Ovary (tissue), 9 donors: ENCODE measurements around the gene KRT77. TPM values are rescaled to one million over a fixed set of nuclear protein-coding genes. Genes with fewer than 3 reads are reported as not detected.

ENCODE experiments used
- DNase-seq, 5 donors: peaks; one replicate each; pipeline ENCODE4 v3.0.0-alpha.2; 2019 to 2020
- H3K27ac ChIP-seq, 2 donors: fragments of 200-600 bp; one replicate each; pipeline versions ENCODE4 v1.5.1 to v1.8.0; 2019 to 2022
- H3K27me3 ChIP-seq: fragments of 200-600 bp; one replicate; pipeline ENCODE4 v1.8.0; 2022
- H3K36me3 ChIP-seq: fragments of 200-600 bp; sonication (generic); one replicate; pipeline ENCODE4 v1.5.1; 2019
- H3K4me1 ChIP-seq: one replicate; pipeline ENCODE4 v1.8.1; 2013; ENCODE audit warnings: mild to moderate bottlenecking, moderate library complexity; ENCODE audit not compliant: insufficient read depth
- H3K4me3 ChIP-seq: fragments of 200-600 bp; sonication (generic); one replicate; pipeline ENCODE4 v1.5.1; 2017
- H3K9me3 ChIP-seq, 2 donors: fragments of 200-600 bp in 1 of 2; sonication (generic) in 1 of 2; one replicate each; pipeline versions ENCODE4 v1.5.1 to v1.8.1; 2013 to 2019; ENCODE audit warnings: mild to moderate bottlenecking in 1 of 2, moderate library complexity in 1 of 2
- CTCF ChIP-seq, 3 donors: fragments of 450-650 bp in 2 of 3; fragments of 200-600 bp in 1 of 3; IDR thresholded peaks; one replicate each; pipeline versions ENCODE4 v1.5.1 to v1.8.0; 2016 to 2022; ENCODE audit warnings: antibody characterized with exemption in 3 of 3, mild to moderate bottlenecking in 1 of 3
- EP300 ChIP-seq: sonication (generic); formaldehyde crosslinking; IDR thresholded peaks from one replicate; pipeline ENCODE4 v1.6.1; 2017; ENCODE audit warnings: antibody characterized with exemption
- POLR2A ChIP-seq: fragments of 450-650 bp; IDR thresholded peaks from one replicate; pipeline ENCODE4 v1.6.1; 2017; ENCODE audit warnings: antibody characterized with exemption, mild to moderate bottlenecking, moderate library complexity
- WGBS, 3 donors: extraction: QIAGEN DNeasy Blood & Tissue Kit in 1 of 3; methylation state at CpG; one replicate each; pipeline versions ENCODE4 v1.1.5 to v1.1.7; 2013 to 2017; 5-methylcytosine and 5-hydroxymethylcytosine counted together
- intact Hi-C, 4 donors: fragments of 100-400 bp; cut with DNase I; formaldehyde crosslinking; loops; one replicate each; pipeline versions ENCODE4 v1.11.0 to v1.15.1; 2022 to 2023
- polyA plus RNA-seq, 2 donors: library from polyadenylated mRNA; stranded (reverse); fragments of 200-250 nt in 1 of 2; fragments of 350-450 nt in 1 of 2; fragmentation: Illumina TruSeq in 1 of 2; extraction: RNeasy Lipid Tissue Mini Kit (QIAGEN cat#74804) in 1 of 2; gene quantifications; one replicate each; pipeline ENCODE4 v1.2.3, GENCODE V29; 2013 to 2014
- total RNA-seq, 7 donors: library from RNA; depleted of rRNA in 2 of 7; stranded (reverse); fragments of >200 nt in 2 of 7; fragmentation: NEBNext Ultra II Directional in 3 of 7; extraction: Animal tissue kit (Norgen Biotek cat#: 25700) in 3 of 7; gene quantifications; one replicate each; pipeline versions ENCODE4 v1.1.0 to v1.2.4, GENCODE V29; 2016 to 2023
- donor health status: DM: no; HTN: no; CAD: no; lungs with moderate emphysema.
- donor health status: DM: no; HTN: no; CAD: no.
- donor health status: Bipolar disorder and iron deficiency.
- donor health status: DM: yes; HTN: yes; CAD: no.
- donor health status: DM: no; HTN: no; CAD: no.
- donor health status: DM: yes; HTN: yes; CAD: no.

KRT77 gene
- total and polyA plus RNA-seq, 9 donors: not detected

- 48 to 56% (median 55%) methylated on average over 3 of the region's 3 CpGs for WGBS, 3 donors
These were observed 6.7 kb downstream of the KRT77 start for GRCh38 chr12:52696588-52696987.

GRCh38 chr12:52695039-52695438 lies 8.3 kb downstream of the KRT77 start:
- Histone ChIP-seq H3K4me3 (no peak overlapping the region), H3K4me1 (no peaks in the 10 kb centered on the region), H3K36me3 (no peaks in the 10 kb centered on the region), H3K27ac (no peak overlapping the region), H3K9me3 (no peaks in the 10 kb centered on the region), H3K27me3 (no peaks in the 10 kb centered on the region)
- no peak for DNase-seq
- intact Hi-C loops: no loop called here
- 70 to 85% (median 79%) methylated on average over 3 of the region's 3 CpGs for WGBS, 3 donors
- TF ChIP-seq EP300: no peak
- TF ChIP-seq CTCF (IDR thresholded peaks at IDR 0.05): no peak

More at GRCh38 chr12:52696588-52696987, 6.7 kb downstream of the KRT77 start:
- intact Hi-C loops: no loop called here
- Histone ChIP-seq H3K36me3 (no peaks in the 10 kb centered on the region), H3K27me3 (no peaks in the 10 kb centered on the region), H3K4me3 (no peak overlapping the region), H3K9me3 (no peaks in the 10 kb centered on the region), H3K4me1 (no peaks in the 10 kb centered on the region), H3K27ac (no peak overlapping the region)
- TF ChIP-seq CTCF (IDR thresholded peaks at IDR 0.05) (no peak), POLR2A (no peak), EP300 (no peak)
- no peak for DNase-seq

- 84 to 90% (median 85%) methylated on average over 6 of the region's 6 CpGs for WGBS, 3 donors
- TF ChIP-seq EP300: no peak
- TF ChIP-seq POLR2A: no peak
- TF ChIP-seq CTCF (IDR thresholded peaks at IDR 0.05): no peak
- Histone ChIP-seq H3K27me3 (no peaks in the 10 kb centered on the region), H3K9me3 (no peaks in the 10 kb centered on the region), H3K27ac (no peak overlapping the region), H3K4me3 (no peak overlapping the region), H3K36me3 (no peaks in the 10 kb centered on the region), H3K4me1 (no peaks in the 10 kb centered on the region)
- intact Hi-C loops: no loop called here
- DNase-seq: no peak
These were observed 9.2 kb downstream of the KRT77 start for GRCh38 chr12:52694151-52694550.

- Histone ChIP-seq H3K36me3 (no peaks in the 10 kb centered on the region), H3K4me3 (no peak overlapping the region), H3K27ac (no peak overlapping the region), H3K27me3 (no peaks in the 10 kb centered on the region), H3K4me1 (no peaks in the 10 kb centered on the region), H3K9me3 (no peaks in the 10 kb centered on the region)
- intact Hi-C loops: no loop called here
- WGBS, 3 donors: 64 to 74% (median 64%) methylated on average over 5 of the region's 5 CpGs
- DNase-seq: no peak
- TF ChIP-seq CTCF (IDR thresholded peaks at IDR 0.05) (no peak), POLR2A (no peak), EP300 (no peak)
These were observed 10.1 kb downstream of the KRT77 start for GRCh38 chr12:52693261-52693660.

GRCh38 chr12:52692254-52692653 lies 11.1 kb downstream of the KRT77 start:
- WGBS, 3 donors: 38 to 65% (median 53%) methylated on average over 7 to 8 of the region's 8 CpGs
- TF ChIP-seq EP300: no peak
- TF ChIP-seq CTCF (IDR thresholded peaks at IDR 0.05): no peak
- no peak for TF ChIP-seq POLR2A
- Histone ChIP-seq H3K27ac (no peak overlapping the region), H3K36me3 (no peaks in the 10 kb centered on the region), H3K9me3 (no peaks in the 10 kb centered on the region), H3K27me3 (no peaks in the 10 kb centered on the region), H3K4me1 (no peaks in the 10 kb centered on the region), H3K4me3 (no peak overlapping the region)
- no peak for DNase-seq
- intact Hi-C loops: no loop called here
